GM23338 (cell line): Measurements from ENCODE around the gene DCANP1. TPM values are rescaled to one million over a fixed set of nuclear protein-coding genes. Genes with fewer than 3 reads are reported as not detected.

Experiments
- ATAC-seq: fragments of 200-7000 bp; cut with Tn5 transposase; 3 replicates; pipeline ENCODE4 v1.9.1; 2020
- DNase-seq: peaks from one replicate; pipeline ENCODE4 v3.0.0-alpha.2; 2015; ENCODE audit warnings: low spot score
- H2AFZ ChIP-seq: fragments of 200-600 bp; sonication (generic); 2 replicates; pipeline ENCODE4 v1.8.0; 2016; ENCODE audit warnings: antibody characterized with exemption, mild to moderate bottlenecking, moderate library complexity
- H3F3A ChIP-seq: fragments of 200-600 bp; sonication (generic); replicated peaks from 2 replicates; pipeline ENCODE4 v1.8.0; 2017; ENCODE audit warnings: antibody characterized with exemption, mixed run types, low read depth
- H3K27ac ChIP-seq: fragments of 200-600 bp; sonication (generic); 2 replicates; pipeline ENCODE4 v1.6.1; 2016; ENCODE audit warnings: low read depth
- H3K27me3 ChIP-seq: fragments of 200-600 bp; sonication (generic); 2 replicates; pipeline ENCODE4 v1.8.0; 2016; ENCODE audit warnings: mild to moderate bottlenecking, mixed run types, moderate library complexity; ENCODE audit not compliant: insufficient read depth
- H3K36me3 ChIP-seq: fragments of 200-600 bp; sonication (generic); 2 replicates; pipeline ENCODE4 v1.8.0; 2016; ENCODE audit warnings: mild to moderate bottlenecking; ENCODE audit not compliant: insufficient read depth
- H3K4me1 ChIP-seq: fragments of 200-600 bp; sonication (generic); 2 replicates; pipeline ENCODE4 v1.8.0; 2016; ENCODE audit warnings: mild to moderate bottlenecking, moderate library complexity; ENCODE audit not compliant: insufficient read depth
- H3K4me2 ChIP-seq: fragments of 200-600 bp; sonication (generic); 2 replicates; pipeline ENCODE4 v1.7.1; 2017; ENCODE audit warnings: mixed run types
- H3K4me3 ChIP-seq: fragments of 200-600 bp; sonication (generic); 2 replicates; pipeline ENCODE4 v1.6.1; 2016; ENCODE audit warnings: mixed run types
- H3K79me2 ChIP-seq: fragments of 200-600 bp; sonication (generic); replicated peaks from 2 replicates; pipeline ENCODE4 v1.8.0; 2017; ENCODE audit warnings: mild to moderate bottlenecking; ENCODE audit not compliant: insufficient read depth
- H3K9me2 ChIP-seq: fragments of 200-600 bp; sonication (generic); 2 replicates; pipeline ENCODE4 v1.8.0; 2017; ENCODE audit not compliant: insufficient read depth
- H4K20me1 ChIP-seq: fragments of 200-600 bp; sonication (generic); replicated peaks from 2 replicates; pipeline ENCODE4 v1.8.0; 2017; ENCODE audit warnings: mild to moderate bottlenecking; ENCODE audit not compliant: insufficient read depth
- H3K27ac Mint-ChIP-seq: 2 replicates; pipeline ENCODE4 v1.8.0; 2020; ENCODE audit warnings: inconsistent platforms, mild to moderate bottlenecking, moderate library complexity, mixed read lengths
- H3K27me3 Mint-ChIP-seq: 3 replicates; pipeline ENCODE4 v1.8.0; 2022; ENCODE audit warnings: low read depth, mild to moderate bottlenecking, moderate library complexity, mixed read lengths, inconsistent platforms; ENCODE audit not compliant: insufficient read depth, poor library complexity
- H3K36me3 Mint-ChIP-seq: 3 replicates; pipeline ENCODE4 v1.8.0; 2021; ENCODE audit warnings: low read depth, mild to moderate bottlenecking, inconsistent platforms, moderate library complexity, mixed read lengths
- H3K4me1 Mint-ChIP-seq: 3 replicates; pipeline ENCODE4 v1.8.0; 2020; ENCODE audit warnings: mild to moderate bottlenecking, inconsistent platforms, mixed read lengths
- H3K4me3 Mint-ChIP-seq: 3 replicates; pipeline ENCODE4 v1.8.0; 2021; ENCODE audit warnings: moderate library complexity, mild to moderate bottlenecking, inconsistent platforms, mixed read lengths
- H3K9me3 Mint-ChIP-seq: 3 replicates; pipeline ENCODE4 v1.8.0; 2020; ENCODE audit warnings: moderate library complexity, mild to moderate bottlenecking, inconsistent platforms, mixed read lengths
- CREB1 ChIP-seq: fragments of 250-450 bp; sonication (Bioruptor Pico); IDR thresholded peaks from 2 replicates; pipeline ENCODE4 v1.5.0; 2020; ENCODE audit warnings: low read depth, mild to moderate bottlenecking, moderate library complexity
- EZH2 ChIP-seq: fragments of 200-600 bp; sonication (generic); IDR thresholded peaks from one replicate; pipeline ENCODE4 v1.8.0; 2017; ENCODE audit warnings: antibody characterized with exemption, mild to moderate bottlenecking, low read depth; ENCODE audit not compliant: unreplicated experiment
- EZH2phosphoT487 ChIP-seq: fragments of 200-600 bp; sonication (generic); IDR thresholded peaks from one replicate; pipeline ENCODE4 v1.8.1; 2018; ENCODE audit warnings: antibody characterized with exemption; ENCODE audit not compliant: unreplicated experiment
- JUNB ChIP-seq: IDR thresholded peaks from one replicate; pipeline ENCODE4 v1.6.1; 2016; ENCODE audit warnings: antibody characterized with exemption; ENCODE audit not compliant: unreplicated experiment
- NANOG ChIP-seq: IDR thresholded peaks from 2 replicates; pipeline ENCODE4 v1.6.1; 2016; ENCODE audit warnings: antibody characterized with exemption, borderline replicate concordance
- POLR2AphosphoS5 ChIP-seq: IDR thresholded peaks from 2 replicates; pipeline ENCODE4 v1.6.1; 2016; ENCODE audit warnings: antibody characterized with exemption, low read depth
- STAT1 ChIP-seq: IDR thresholded peaks from one replicate; pipeline ENCODE4 v1.6.1; 2016; ENCODE audit warnings: antibody characterized with exemption; ENCODE audit not compliant: unreplicated experiment
- ZNF114 ChIP-seq: fragments of 250-450 bp; sonication (Bioruptor Pico); IDR thresholded peaks from 2 replicates; pipeline ENCODE4 v1.5.0; 2020; ENCODE audit warnings: mild to moderate bottlenecking, moderate library complexity
- ZNF331 ChIP-seq: fragments of 250-450 bp; sonication (Bioruptor Pico); IDR thresholded peaks from 2 replicates; pipeline ENCODE4 v1.5.0; 2020; ENCODE audit warnings: low read depth, mild to moderate bottlenecking, moderate library complexity
- polyA plus RNA-seq: library from polyadenylated mRNA; unstranded; fragments of >200 nt; fragmentation: Nextera tagmentation; extraction: Ambion mirVana; gene quantifications from 2 replicates; pipeline ENCODE4 v1.2.1, GENCODE V29; 2016
- total RNA-seq: library from RNA; depleted of rRNA; stranded (reverse); fragments of >200 nt; shearing (Covaris generic); gene quantifications from 2 replicates; pipeline ENCODE4 v1.2.3, GENCODE V29; 2014
- TF ChIP-seq, protein P1 (sequence below): IDR thresholded peaks from 2 replicates; pipeline ENCODE4 v1.6.1; 2016; ENCODE audit warnings: antibody characterized with exemption
- TF ChIP-seq, protein P2 (sequence below): IDR thresholded peaks from one replicate; pipeline ENCODE4 v1.6.1; 2018; ENCODE audit warnings: antibody characterized with exemption; ENCODE audit not compliant: unreplicated experiment
- TF ChIP-seq, protein P3 (sequence below): fragments of 250-450 bp; sonication (Bioruptor Pico); IDR thresholded peaks from 2 replicates; pipeline ENCODE4 v1.5.0; 2020; ENCODE audit warnings: mild to moderate bottlenecking, moderate library complexity
- TF ChIP-seq, protein P4 (sequence below), 2 experiments: fragments of 200-600 bp in 1 of 2; sonication (generic) in 1 of 2; conservative IDR thresholded peaks; 2 replicates each; pipeline versions ENCODE4 v1.5.1 to v1.6.1; 2016 to 2017; ENCODE audit warnings: antibody characterized with exemption in 2 of 2, low read depth in 2 of 2, mild to moderate bottlenecking in 2 of 2, moderate library complexity in 1 of 2

The DCANP1 gene
- total and polyA plus RNA-seq, 2 experiments from 2014 or later = not detected

DNA sequence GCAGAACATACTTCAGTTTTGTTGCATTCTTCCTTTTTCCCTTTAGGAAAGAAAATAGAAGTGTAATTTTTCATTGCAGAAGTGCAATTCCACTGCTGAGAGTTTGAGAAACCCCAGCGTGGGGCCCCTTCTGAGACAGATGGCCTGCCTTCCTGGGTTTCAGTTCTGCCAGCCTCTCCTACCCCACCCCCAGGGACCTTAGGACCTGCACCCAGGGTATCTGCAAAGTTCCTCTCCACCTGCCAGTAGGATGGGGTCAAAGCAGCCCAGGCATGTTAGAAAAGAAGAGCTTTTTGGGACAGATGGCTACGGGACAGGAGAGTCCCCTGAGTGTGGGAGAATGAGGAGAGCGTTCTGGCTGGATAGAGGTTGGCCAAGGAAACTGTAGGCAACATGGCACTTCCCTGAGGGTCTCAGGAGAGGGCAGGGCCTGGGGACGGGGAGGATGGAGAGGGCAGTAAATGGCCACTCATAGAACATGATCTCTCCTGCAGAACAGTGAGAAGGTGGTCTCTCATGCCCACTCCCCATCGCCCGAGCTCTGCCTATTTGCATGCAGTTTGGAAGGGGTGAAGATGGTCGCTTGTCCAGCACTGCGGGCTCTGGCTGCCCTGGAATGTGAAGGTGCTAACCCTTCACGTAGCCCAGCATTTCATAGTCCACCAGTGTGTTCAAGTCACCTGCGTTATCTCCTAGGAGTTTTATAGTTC, 5.3 kb upstream of the DCANP1 start, which contains the start of gene TIFAB:
TIFAB (minus strand) TSS at position 31 of the 710 bp plus-strand sequence. CDS start 2,412 bp downstream, outside the sequence.
- H3K27ac Mint-ChIP-seq = no peak within 1 kb of the TSS
- no peak for ATAC-seq
- peaks cover 6% of the 10 kb centered on the region; the same call in 2 of the 3 replicates for H3K4me1 Mint-ChIP-seq

More for the DNA sequence above, 5.3 kb upstream of the DCANP1 start, which contains the start of gene TIFAB:
- H3K79me2 ChIP-seq = no peaks in the 10 kb centered on the region
- no peak within 1 kb of the TSS for H3K4me2 ChIP-seq
- H3K36me3 Mint-ChIP-seq = no peaks in the 10 kb centered on the region
- no peak for TF ChIP-seq POLR2AphosphoS5
- TF ChIP-seq, protein P1, sequence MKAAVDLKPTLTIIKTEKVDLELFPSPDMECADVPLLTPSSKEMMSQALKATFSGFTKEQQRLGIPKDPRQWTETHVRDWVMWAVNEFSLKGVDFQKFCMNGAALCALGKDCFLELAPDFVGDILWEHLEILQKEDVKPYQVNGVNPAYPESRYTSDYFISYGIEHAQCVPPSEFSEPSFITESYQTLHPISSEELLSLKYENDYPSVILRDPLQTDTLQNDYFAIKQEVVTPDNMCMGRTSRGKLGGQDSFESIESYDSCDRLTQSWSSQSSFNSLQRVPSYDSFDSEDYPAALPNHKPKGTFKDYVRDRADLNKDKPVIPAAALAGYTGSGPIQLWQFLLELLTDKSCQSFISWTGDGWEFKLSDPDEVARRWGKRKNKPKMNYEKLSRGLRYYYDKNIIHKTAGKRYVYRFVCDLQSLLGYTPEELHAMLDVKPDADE = no peak
- TF ChIP-seq, protein P2, sequence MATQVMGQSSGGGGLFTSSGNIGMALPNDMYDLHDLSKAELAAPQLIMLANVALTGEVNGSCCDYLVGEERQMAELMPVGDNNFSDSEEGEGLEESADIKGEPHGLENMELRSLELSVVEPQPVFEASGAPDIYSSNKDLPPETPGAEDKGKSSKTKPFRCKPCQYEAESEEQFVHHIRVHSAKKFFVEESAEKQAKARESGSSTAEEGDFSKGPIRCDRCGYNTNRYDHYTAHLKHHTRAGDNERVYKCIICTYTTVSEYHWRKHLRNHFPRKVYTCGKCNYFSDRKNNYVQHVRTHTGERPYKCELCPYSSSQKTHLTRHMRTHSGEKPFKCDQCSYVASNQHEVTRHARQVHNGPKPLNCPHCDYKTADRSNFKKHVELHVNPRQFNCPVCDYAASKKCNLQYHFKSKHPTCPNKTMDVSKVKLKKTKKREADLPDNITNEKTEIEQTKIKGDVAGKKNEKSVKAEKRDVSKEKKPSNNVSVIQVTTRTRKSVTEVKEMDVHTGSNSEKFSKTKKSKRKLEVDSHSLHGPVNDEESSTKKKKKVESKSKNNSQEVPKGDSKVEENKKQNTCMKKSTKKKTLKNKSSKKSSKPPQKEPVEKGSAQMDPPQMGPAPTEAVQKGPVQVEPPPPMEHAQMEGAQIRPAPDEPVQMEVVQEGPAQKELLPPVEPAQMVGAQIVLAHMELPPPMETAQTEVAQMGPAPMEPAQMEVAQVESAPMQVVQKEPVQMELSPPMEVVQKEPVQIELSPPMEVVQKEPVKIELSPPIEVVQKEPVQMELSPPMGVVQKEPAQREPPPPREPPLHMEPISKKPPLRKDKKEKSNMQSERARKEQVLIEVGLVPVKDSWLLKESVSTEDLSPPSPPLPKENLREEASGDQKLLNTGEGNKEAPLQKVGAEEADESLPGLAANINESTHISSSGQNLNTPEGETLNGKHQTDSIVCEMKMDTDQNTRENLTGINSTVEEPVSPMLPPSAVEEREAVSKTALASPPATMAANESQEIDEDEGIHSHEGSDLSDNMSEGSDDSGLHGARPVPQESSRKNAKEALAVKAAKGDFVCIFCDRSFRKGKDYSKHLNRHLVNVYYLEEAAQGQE = no peak
- TF ChIP-seq ZNF114 (CRISPR knock-in tag) = no peak
- TF ChIP-seq EZH2 = no peak
- no peak for TF ChIP-seq JUNB
- no peak for TF ChIP-seq ZNF331
- TF ChIP-seq, protein P3, sequence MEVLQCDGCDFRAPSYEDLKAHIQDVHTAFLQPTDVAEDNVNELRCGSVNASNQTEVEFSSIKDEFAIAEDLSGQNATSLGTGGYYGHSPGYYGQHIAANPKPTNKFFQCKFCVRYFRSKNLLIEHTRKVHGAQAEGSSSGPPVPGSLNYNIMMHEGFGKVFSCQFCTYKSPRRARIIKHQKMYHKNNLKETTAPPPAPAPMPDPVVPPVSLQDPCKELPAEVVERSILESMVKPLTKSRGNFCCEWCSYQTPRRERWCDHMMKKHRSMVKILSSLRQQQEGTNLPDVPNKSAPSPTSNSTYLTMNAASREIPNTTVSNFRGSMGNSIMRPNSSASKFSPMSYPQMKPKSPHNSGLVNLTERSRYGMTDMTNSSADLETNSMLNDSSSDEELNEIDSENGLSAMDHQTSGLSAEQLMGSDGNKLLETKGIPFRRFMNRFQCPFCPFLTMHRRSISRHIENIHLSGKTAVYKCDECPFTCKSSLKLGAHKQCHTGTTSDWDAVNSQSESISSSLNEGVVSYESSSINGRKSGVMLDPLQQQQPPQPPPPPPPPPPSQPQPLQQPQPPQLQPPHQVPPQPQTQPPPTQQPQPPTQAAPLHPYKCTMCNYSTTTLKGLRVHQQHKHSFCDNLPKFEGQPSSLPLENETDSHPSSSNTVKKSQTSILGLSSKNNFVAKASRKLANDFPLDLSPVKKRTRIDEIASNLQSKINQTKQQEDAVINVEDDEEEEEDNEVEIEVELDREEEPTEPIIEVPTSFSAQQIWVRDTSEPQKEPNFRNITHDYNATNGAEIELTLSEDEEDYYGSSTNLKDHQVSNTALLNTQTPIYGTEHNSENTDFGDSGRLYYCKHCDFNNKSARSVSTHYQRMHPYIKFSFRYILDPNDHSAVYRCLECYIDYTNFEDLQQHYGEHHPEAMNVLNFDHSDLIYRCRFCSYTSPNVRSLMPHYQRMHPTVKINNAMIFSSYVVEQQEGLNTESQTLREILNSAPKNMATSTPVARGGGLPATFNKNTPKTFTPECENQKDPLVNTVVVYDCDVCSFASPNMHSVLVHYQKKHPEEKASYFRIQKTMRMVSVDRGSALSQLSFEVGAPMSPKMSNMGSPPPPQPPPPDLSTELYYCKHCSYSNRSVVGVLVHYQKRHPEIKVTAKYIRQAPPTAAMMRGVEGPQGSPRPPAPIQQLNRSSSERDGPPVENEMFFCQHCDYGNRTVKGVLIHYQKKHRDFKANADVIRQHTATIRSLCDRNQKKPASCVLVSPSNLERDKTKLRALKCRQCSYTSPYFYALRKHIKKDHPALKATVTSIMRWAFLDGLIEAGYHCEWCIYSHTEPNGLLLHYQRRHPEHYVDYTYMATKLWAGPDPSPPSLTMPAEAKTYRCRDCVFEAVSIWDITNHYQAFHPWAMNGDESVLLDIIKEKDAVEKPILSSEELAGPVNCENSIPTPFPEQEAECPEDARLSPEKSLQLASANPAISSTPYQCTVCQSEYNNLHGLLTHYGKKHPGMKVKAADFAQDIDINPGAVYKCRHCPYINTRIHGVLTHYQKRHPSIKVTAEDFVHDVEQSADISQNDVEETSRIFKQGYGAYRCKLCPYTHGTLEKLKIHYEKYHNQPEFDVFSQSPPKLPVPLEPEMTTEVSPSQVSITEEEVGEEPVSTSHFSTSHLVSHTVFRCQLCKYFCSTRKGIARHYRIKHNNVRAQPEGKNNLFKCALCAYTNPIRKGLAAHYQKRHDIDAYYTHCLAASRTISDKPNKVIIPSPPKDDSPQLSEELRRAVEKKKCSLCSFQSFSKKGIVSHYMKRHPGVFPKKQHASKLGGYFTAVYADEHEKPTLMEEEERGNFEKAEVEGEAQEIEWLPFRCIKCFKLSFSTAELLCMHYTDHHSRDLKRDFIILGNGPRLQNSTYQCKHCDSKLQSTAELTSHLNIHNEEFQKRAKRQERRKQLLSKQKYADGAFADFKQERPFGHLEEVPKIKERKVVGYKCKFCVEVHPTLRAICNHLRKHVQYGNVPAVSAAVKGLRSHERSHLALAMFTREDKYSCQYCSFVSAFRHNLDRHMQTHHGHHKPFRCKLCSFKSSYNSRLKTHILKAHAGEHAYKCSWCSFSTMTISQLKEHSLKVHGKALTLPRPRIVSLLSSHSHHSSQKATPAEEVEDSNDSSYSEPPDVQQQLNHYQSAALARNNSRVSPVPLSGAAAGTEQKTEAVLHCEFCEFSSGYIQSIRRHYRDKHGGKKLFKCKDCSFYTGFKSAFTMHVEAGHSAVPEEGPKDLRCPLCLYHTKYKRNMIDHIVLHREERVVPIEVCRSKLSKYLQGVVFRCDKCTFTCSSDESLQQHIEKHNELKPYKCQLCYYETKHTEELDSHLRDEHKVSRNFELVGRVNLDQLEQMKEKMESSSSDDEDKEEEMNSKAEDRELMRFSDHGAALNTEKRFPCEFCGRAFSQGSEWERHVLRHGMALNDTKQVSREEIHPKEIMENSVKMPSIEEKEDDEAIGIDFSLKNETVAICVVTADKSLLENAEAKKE (CRISPR knock-in tag) = no peak
- TF ChIP-seq NANOG = no peak
- no peak for TF ChIP-seq CREB1
- TF ChIP-seq, protein P4, sequence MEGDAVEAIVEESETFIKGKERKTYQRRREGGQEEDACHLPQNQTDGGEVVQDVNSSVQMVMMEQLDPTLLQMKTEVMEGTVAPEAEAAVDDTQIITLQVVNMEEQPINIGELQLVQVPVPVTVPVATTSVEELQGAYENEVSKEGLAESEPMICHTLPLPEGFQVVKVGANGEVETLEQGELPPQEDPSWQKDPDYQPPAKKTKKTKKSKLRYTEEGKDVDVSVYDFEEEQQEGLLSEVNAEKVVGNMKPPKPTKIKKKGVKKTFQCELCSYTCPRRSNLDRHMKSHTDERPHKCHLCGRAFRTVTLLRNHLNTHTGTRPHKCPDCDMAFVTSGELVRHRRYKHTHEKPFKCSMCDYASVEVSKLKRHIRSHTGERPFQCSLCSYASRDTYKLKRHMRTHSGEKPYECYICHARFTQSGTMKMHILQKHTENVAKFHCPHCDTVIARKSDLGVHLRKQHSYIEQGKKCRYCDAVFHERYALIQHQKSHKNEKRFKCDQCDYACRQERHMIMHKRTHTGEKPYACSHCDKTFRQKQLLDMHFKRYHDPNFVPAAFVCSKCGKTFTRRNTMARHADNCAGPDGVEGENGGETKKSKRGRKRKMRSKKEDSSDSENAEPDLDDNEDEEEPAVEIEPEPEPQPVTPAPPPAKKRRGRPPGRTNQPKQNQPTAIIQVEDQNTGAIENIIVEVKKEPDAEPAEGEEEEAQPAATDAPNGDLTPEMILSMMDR (conservative IDR thresholded peaks at IDR 0.05; ENCODE audit: low read depth in 2 of 2) = no peak
- TF ChIP-seq STAT1 = no peak
- TF ChIP-seq EZH2phosphoT487 = no peak
- peaks cover 5% of the 10 kb centered on the region for H3K27me3 Mint-ChIP-seq
- H3K27ac ChIP-seq = no peak within 1 kb of the TSS
- H3F3A ChIP-seq = no peaks in the 10 kb centered on the region
- H3K4me1 ChIP-seq = no peaks in the 10 kb centered on the region
- no peak within 1 kb of the TSS for H2AFZ ChIP-seq
- no peaks in the 10 kb centered on the region for H3K36me3 ChIP-seq
- no peaks in the 10 kb centered on the region for H4K20me1 ChIP-seq
- DNase-seq = no peak
- no peak within 1 kb of the TSS for H3K4me3 Mint-ChIP-seq
- H3K4me3 ChIP-seq = no peak within 1 kb of the TSS
- no peaks in the 10 kb centered on the region for H3K9me3 Mint-ChIP-seq
- H3K27me3 ChIP-seq = peaks cover 4% of the 10 kb centered on the region; the same call in 1 of the 2 replicates
- H3K9me2 ChIP-seq = no peaks in the 10 kb centered on the region
